ENCODE measurements around the gene NOM1. TPM values are rescaled to one million over a fixed set of nuclear protein-coding genes. Genes with fewer than 3 reads are reported as not detected.

NOM1 gene
- total and polyA plus RNA-seq, 2 donors (not counting 3 experiments of a cell fraction or from before 2014, with no cell fraction given), result 13.7 to 38.6 TPM

- H3K4me2 ChIP-seq (ENCODE audit: insufficient read depth, low read length), result no peak overlapping the region
- H3K9me3 ChIP-seq (replicated peaks; ENCODE audit: control insufficient read depth, insufficient read depth, low read length), result no peaks in the 10 kb centered on the region
- dilution Hi-C loops (cut with MboI; ENCODE audit: extremely low pct_ligation_motif_present, low sequenced_read_pairs), result no loop called here
- intact Hi-C loops (cut with micrococcal nuclease), result no loop called here
- no peak overlapping the region for H3K9ac ChIP-seq (replicated peaks; ENCODE audit: extremely low read depth, insufficient read depth, low read length)
- no TSS peak for BruUV-seq (replicated peaks)
- peaks cover 0 to 4% of the 10 kb centered on the region in 2 experiments for H3K36me3 ChIP-seq (ENCODE audit: control insufficient read depth in 2 of 2, extremely low read depth in 1 of 2, insufficient read depth in 2 of 2, low read length in 2 of 2)
- H3K4me3 ChIP-seq (replicated peaks in 1 of 3; ENCODE audit: insufficient read depth in 1 of 3, low read depth in 1 of 3, low read length in 3 of 3), result no peak overlapping the region
- H4K20me1 ChIP-seq (replicated peaks; ENCODE audit: control insufficient read depth, extremely low read depth, insufficient read depth, low read length), result no peaks in the 10 kb centered on the region
- ChIA-PET CTCF (no interaction called here), POLR2A (no interaction called here)
- no peaks in the 10 kb centered on the region for H3K79me2 ChIP-seq (ENCODE audit: control insufficient read depth, insufficient read depth, low read length)
- no peak overlapping the region for H2AFZ ChIP-seq (ENCODE audit: low read depth, low read length)
- no peak for DNase-seq (ENCODE audit: low read depth, low spot score)
- no peaks in the 10 kb centered on the region for H3K27me3 ChIP-seq (ENCODE audit: control insufficient read depth in 2 of 2, insufficient read depth in 2 of 2, low read length in 2 of 2)
- no peaks in the 10 kb centered on the region for H3K9me1 ChIP-seq (replicated peaks; ENCODE audit: control insufficient read depth, extremely low read depth, insufficient read depth, low read length)
- TF ChIP-seq GATA2 (IDR thresholded peaks at IDR 0.05; ENCODE audit: insufficient read depth, insufficient read length, low read depth, low read length) (no peak), MYC (IDR thresholded peaks at IDR 0.05; ENCODE audit: low read depth, low read length) (no peak), JUN (IDR thresholded peaks at IDR 0.05; ENCODE audit: borderline replicate concordance, insufficient read depth, insufficient read length, low read depth) (no peak), CTCF (IDR thresholded peaks at IDR 0.05; ENCODE audit: extremely low read depth in 1 of 2, insufficient read depth in 1 of 2, low read depth in 1 of 2, low read length in 2 of 2) (no peak), POLR2A (IDR thresholded peaks at IDR 0.05; ENCODE audit: low read depth, low read length) (no peak), MAX (IDR thresholded peaks at IDR 0.05; ENCODE audit: insufficient read depth, insufficient read length) (no peak), EZH2 (IDR thresholded peaks at IDR 0.05; ENCODE audit: borderline replicate concordance, low read depth, low read length, severe bottlenecking) (no peak), FOS (IDR thresholded peaks at IDR 0.05; ENCODE audit: borderline replicate concordance, insufficient read depth, low read length) (no peak), POLR2AphosphoS5 (IDR thresholded peaks at IDR 0.05; ENCODE audit: insufficient read depth, low read depth, low read length) (no peak)
- FAIRE-seq, result no peak
- no peak overlapping the region for H3K27ac ChIP-seq (ENCODE audit: insufficient read depth, low read depth, low read length)
- no peaks in the 10 kb centered on the region for H3K4me1 ChIP-seq (ENCODE audit: control insufficient read depth, extremely low read depth, insufficient read depth, low read length)
These were observed 34.8 kb downstream of the NOM1 start for GRCh38 chr7:156984174-156984891.

Measured in endothelial cell of umbilical vein (primary cell).